ENCODE measurements around the gene SKIL. TPM values are rescaled to one million over a fixed set of nuclear protein-coding genes. Genes with fewer than 3 reads are reported as not detected.
A peak's percentile ranks its signal among the peaks of the same experiment; 100 is the strongest.

Gene SKIL
- total and polyA plus RNA-seq, 10 donors = 9.1 to 48.2 (median 33.4) TPM

DNA sequence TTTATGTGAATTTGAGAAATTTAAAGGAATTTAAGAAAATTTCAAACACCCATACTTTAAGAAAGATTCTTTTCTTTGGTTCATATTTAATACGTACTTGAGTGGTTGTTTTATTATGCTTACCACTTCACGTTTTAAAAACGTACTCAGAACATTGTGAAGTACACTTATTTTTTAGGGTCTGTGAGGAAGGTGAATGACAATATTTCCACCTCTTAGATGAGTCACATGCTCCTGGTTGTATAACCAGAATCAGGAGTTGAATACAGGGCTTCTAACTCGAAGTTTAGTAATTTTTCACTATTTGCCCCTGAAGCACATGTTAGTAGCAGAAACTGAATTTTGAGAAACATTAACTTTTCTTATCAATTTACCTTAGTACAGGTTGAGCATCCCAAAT, 7.5 kb downstream of the SKIL start:
- intact Hi-C loops (cut with DNase I; ENCODE audit: low total_unique reads) = no loop called here
- no peak overlapping the region for H3K27ac ChIP-seq
- H3K4me1 ChIP-seq = peaks cover 13 to 95% (median 59%) of the 10 kb centered on the region in 6 donors

DNA sequence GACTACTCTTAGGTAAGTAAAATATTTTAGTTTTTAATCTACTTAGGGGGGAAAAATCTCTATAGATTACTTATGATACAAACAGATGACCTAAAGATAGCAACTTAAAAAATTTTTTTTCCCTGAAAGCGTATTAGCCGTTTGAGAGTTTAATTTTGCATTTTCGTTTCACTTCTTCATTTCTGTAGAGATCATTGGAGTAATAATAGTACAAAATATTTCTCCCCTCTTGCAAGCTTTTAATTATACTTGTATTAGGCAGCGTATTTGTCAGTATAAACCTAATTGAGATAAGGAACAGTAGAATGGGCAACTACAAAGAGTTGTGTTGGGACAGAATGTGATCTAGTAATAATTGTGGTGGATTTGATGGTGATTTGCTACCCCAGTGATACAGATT, 10.3 kb downstream of the SKIL start:
- H3K4me3 ChIP-seq = peak overlapping the region in 1 of 8 donors; percentile 30
- peaks cover 0 to 13% (median 3%) of the 10 kb centered on the region in 6 donors for H3K36me3 ChIP-seq
- 56 to 76% (median 67%) methylated on average over 4 of the region's 4 CpGs for WGBS, 5 donors
- H3K27me3 ChIP-seq (replicated peaks in 1 of 7) = no peaks in the 10 kb centered on the region
- intact Hi-C loops (cut with DNase I; ENCODE audit: low total_unique reads) = loop anchor here (2.0 kb wide), 1 partner anchor 57 kb away; no protein-coding TSS in a partner anchor
- H3K4me1 ChIP-seq = peaks cover 0 to 91% (median 51%) of the 10 kb centered on the region in 6 donors
- peak overlapping the region in 4 of 8 donors; percentile 21 to 47 (median 27) for H3K27ac ChIP-seq
- no peaks in the 10 kb centered on the region for H3K9me3 ChIP-seq
- DNase-seq = no peak
- TF ChIP-seq POLR2AphosphoS5 (IDR thresholded peaks at IDR 0.05) (no peak), POLR2A (IDR thresholded peaks at IDR 0.05) (no peak)
- TF ChIP-seq, protein P1, sequence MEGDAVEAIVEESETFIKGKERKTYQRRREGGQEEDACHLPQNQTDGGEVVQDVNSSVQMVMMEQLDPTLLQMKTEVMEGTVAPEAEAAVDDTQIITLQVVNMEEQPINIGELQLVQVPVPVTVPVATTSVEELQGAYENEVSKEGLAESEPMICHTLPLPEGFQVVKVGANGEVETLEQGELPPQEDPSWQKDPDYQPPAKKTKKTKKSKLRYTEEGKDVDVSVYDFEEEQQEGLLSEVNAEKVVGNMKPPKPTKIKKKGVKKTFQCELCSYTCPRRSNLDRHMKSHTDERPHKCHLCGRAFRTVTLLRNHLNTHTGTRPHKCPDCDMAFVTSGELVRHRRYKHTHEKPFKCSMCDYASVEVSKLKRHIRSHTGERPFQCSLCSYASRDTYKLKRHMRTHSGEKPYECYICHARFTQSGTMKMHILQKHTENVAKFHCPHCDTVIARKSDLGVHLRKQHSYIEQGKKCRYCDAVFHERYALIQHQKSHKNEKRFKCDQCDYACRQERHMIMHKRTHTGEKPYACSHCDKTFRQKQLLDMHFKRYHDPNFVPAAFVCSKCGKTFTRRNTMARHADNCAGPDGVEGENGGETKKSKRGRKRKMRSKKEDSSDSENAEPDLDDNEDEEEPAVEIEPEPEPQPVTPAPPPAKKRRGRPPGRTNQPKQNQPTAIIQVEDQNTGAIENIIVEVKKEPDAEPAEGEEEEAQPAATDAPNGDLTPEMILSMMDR (IDR thresholded peaks at IDR 0.05 in 8 of 11, conservative IDR thresholded peaks at IDR 0.05 in 3 of 11) = no peak

More for the DNA sequence above, 7.5 kb downstream of the SKIL start:
- Histone ChIP-seq H3K9me3 (no peaks in the 10 kb centered on the region), H3K4me3 (no peak overlapping the region), H3K27me3 (replicated peaks in 1 of 7) (no peaks in the 10 kb centered on the region), H3K36me3 (peaks cover 0 to 28% (median 4%) of the 10 kb centered on the region in 6 donors)
- TF ChIP-seq POLR2AphosphoS5 (IDR thresholded peaks at IDR 0.05) (no peak), POLR2A (IDR thresholded peaks at IDR 0.05) (no peak)
- TF ChIP-seq, protein P1 (IDR thresholded peaks at IDR 0.05 in 8 of 11, conservative IDR thresholded peaks at IDR 0.05 in 3 of 11) = no peak
- DNase-seq = no peak
- 80 to 95% (median 88%) methylated on average over 4 of the region's 4 CpGs for WGBS, 5 donors

DNA sequence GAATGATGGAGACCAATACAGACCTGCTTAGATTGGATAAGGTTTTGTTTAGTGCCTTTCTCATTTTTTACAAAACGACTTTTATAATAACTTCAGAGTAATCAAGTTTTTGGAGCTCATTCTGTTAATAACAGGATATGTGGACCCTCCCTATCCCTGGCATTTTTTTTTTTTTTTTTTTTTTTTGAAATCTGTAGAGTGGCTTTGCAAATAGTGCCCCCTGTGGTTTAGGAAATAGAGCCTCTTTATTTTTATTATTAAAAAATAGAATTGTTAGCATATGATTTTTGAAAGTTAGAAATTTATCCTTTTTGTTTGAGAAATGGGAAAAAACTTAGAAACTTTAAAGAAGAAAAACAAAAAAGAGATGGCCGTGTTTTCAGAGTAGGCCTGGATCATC, 11.4 kb downstream of the SKIL start:
- no peak for DNase-seq
- H3K4me3 ChIP-seq = no peak overlapping the region
- H3K9me3 ChIP-seq = no peaks in the 10 kb centered on the region
- 67 to 84% (median 72%) methylated on average over 2 of the region's 2 CpGs for WGBS, 5 donors
- no peaks in the 10 kb centered on the region for H3K27me3 ChIP-seq (replicated peaks in 1 of 7)
- peaks cover 0 to 19% (median 3%) of the 10 kb centered on the region in 6 donors for H3K36me3 ChIP-seq
- H3K4me1 ChIP-seq = peaks cover 0 to 88% (median 40%) of the 10 kb centered on the region in 6 donors
- no peak overlapping the region for H3K27ac ChIP-seq
- intact Hi-C loops (cut with DNase I; ENCODE audit: low total_unique reads) = loop anchor here (2.0 kb wide), 1 partner anchor 58 kb away; no protein-coding TSS in a partner anchor
- TF ChIP-seq, protein P1 (IDR thresholded peaks at IDR 0.05 in 8 of 11, conservative IDR thresholded peaks at IDR 0.05 in 3 of 11) = peak in 6 of 11 experiments; percentile 27 to 52 (median 32)
- no peak for TF ChIP-seq POLR2A (IDR thresholded peaks at IDR 0.05)

DNA sequence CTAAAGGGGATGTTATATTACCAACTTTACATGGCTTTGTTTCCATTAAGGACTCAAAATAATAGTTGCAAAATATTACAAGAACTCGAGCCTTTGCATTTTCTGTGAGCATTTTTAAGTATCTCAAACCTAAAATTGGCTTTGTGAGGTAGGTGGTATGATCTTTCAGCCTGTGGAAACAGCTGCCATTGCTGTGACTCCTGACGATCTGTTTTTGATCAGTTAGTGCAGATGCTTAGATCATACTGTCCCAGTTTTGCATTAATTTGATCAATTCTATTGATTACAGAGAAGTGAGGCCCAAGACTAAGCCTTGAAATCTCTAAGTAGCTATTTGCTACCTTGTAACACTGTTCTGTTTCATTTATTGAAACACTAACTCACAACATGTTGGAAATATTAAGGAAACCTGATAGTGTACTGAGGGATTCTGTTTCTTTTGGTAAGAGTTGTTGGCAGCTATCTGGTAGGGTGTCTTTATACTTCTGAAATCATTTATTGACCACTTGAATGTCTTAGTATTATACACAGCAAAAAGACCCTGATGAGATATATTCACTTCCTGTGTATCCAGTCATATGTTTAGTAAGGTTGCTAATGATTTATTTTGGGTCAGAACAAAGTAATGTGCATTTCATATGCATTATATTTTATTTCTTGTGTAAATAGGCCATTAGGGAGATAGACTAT, 14.8 kb downstream of the SKIL start:
- no peak for DNase-seq
- intact Hi-C loops (cut with DNase I; ENCODE audit: low total_unique reads) = no loop called here
- TF ChIP-seq POLR2AphosphoS5 (IDR thresholded peaks at IDR 0.05) (no peak), POLR2A (IDR thresholded peaks at IDR 0.05) (no peak)
- TF ChIP-seq, protein P1 (IDR thresholded peaks at IDR 0.05 in 8 of 11, conservative IDR thresholded peaks at IDR 0.05 in 3 of 11) = no peak

More for the DNA sequence above, 14.8 kb downstream of the SKIL start:
- WGBS, 5 donors = 69 to 80% (median 76%) methylated on average over 2 of the region's 2 CpGs
- Histone ChIP-seq H3K36me3 (peaks cover 0 to 16% (median 2%) of the 10 kb centered on the region in 6 donors), H3K9me3 (no peaks in the 10 kb centered on the region), H3K4me3 (no peak overlapping the region), H3K27ac (peak overlapping the region in 1 of 8 donors; percentile 29), H3K4me1 (peaks cover 0 to 73% (median 24%) of the 10 kb centered on the region in 6 donors), H3K27me3 (replicated peaks in 1 of 7) (no peaks in the 10 kb centered on the region)
